Adrenal gland (tissue), 5 donors: Measurements from ENCODE around the gene PRICKLE1.

ENCODE experiments used
- POLR2A ChIP-seq, 2 donors: fragments of 450-650 bp; IDR thresholded peaks; one replicate each; pipeline ENCODE4 v1.6.1; 2017; ENCODE audit warnings: antibody characterized with exemption in 2 of 2, mild to moderate bottlenecking in 2 of 2, moderate library complexity in 1 of 2
- TF ChIP-seq, protein P1 (sequence below), 6 experiments: fragments of 450-650 bp in 4 of 6; fragments of 200-600 bp in 2 of 6; sonication (generic) in 1 of 6; IDR thresholded peaks; 1 replicate in 5 of 6; 2 replicates in 1 of 6; pipeline versions ENCODE4 v1.5.1 to v1.8.0; 2016 to 2021; ENCODE audit warnings: antibody characterized with exemption in 6 of 6, mild to moderate bottlenecking in 2 of 6, moderate library complexity in 1 of 6
- donor health status: DM: no; HTN: no; CAD: no.

GRCh38 chr12:42490261-42490842 lies 99.2 kb downstream of the PRICKLE1 start:
- TF ChIP-seq, protein P1, sequence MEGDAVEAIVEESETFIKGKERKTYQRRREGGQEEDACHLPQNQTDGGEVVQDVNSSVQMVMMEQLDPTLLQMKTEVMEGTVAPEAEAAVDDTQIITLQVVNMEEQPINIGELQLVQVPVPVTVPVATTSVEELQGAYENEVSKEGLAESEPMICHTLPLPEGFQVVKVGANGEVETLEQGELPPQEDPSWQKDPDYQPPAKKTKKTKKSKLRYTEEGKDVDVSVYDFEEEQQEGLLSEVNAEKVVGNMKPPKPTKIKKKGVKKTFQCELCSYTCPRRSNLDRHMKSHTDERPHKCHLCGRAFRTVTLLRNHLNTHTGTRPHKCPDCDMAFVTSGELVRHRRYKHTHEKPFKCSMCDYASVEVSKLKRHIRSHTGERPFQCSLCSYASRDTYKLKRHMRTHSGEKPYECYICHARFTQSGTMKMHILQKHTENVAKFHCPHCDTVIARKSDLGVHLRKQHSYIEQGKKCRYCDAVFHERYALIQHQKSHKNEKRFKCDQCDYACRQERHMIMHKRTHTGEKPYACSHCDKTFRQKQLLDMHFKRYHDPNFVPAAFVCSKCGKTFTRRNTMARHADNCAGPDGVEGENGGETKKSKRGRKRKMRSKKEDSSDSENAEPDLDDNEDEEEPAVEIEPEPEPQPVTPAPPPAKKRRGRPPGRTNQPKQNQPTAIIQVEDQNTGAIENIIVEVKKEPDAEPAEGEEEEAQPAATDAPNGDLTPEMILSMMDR (IDR thresholded peaks at IDR 0.05) = no peak
- TF ChIP-seq POLR2A (IDR thresholded peaks at IDR 0.05) = no peak
